Esophagus mucosa (tissue), 1 donor: ENCODE data around the gene CLEC17A. TPM values are rescaled to one million over a fixed set of nuclear protein-coding genes. Genes with fewer than 3 reads are reported as not detected.
"Not testable (repeated sequence)": the region's sequence is repeated elsewhere in the genome, so short reads cannot be mapped to it uniquely, and the experiment has no call there.

ENCODE experiments used
- ATAC-seq: fragments of 200-7000 bp; cut with Tn5 transposase; one replicate; pipeline ENCODE4 v1.9.1; 2020
- total RNA-seq: library from RNA; stranded (reverse); gene quantifications from one replicate; pipeline ENCODE4 v1.2.4, GENCODE V29; 2023
- donor health status: DM: yes; HTN: yes; CAD: no.

The CLEC17A gene
- total RNA-seq, 1 donor from 2014 or later: 0.20 TPM

DNA sequence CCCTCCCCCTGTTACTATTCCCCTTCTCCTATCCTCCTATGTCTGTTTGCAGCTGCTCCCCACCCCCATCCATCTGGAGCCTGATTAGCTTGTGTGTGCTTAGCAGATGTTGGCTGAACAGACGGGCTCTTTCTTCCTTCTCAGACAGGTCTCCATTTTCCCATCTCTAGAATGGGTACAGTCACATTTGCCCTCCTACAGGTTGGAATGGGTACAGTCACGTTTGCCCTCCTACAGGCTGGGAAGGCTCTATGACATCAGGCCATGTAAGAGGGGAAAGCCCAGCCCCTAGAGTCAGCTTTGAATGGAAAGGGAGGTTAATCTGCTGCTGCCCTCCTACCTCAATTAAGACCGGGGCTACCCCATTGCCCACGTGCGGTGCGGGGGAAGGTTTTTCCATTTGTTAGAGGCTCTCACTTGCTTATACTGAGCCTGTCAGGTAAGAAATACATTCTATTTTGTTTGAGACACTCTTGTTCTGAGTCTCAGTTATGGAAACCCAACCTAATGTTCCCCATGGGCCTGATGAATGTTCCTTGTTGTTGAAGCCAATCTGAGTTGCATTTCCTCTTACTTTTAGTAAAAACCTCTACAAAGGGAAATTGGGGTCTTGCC is 2.2 kb upstream of the CLEC17A start:
- no peak for ATAC-seq

DNA sequence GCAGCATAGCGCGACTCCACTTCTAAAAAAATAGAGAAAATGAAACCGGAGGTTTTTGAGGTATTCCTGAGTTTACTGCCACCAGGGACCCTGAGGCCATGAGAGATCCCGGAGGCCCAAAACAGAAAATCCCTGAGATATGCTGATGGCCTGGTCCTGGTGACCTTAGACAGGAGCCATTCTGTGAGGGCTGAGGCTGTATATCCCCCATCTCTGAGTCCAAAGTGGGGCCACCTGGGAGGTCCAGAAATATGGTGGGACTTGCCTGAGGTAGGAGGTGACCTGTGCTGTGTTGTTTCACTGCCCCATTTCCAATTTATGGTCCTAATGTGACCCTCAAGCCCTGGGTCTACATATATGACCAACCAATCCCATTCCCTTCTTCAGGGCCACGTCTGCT is 1.5 kb downstream of the CLEC17A start:
- ATAC-seq: not testable (repeated sequence)

DNA sequence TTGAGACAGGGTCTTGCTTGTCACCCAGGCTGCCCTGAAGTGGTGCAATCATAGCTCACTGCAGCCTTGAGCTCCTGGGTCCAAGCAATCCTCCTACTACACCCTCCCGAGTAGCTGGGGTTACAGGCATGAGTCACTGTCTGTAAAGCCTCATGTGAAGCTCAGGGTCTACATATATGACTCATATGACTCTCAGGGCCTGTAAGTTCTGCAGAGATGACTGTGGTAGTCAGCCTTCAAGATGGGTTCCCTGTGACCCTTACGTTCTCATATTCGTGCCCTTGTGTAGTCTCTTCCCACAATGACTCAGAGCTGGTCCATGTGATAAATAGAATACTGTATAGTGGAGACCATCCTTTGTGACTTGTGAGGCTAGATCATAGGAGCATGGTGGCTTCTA is 2.3 kb downstream of the CLEC17A start:
- peak; percentile 48 for ATAC-seq

DNA sequence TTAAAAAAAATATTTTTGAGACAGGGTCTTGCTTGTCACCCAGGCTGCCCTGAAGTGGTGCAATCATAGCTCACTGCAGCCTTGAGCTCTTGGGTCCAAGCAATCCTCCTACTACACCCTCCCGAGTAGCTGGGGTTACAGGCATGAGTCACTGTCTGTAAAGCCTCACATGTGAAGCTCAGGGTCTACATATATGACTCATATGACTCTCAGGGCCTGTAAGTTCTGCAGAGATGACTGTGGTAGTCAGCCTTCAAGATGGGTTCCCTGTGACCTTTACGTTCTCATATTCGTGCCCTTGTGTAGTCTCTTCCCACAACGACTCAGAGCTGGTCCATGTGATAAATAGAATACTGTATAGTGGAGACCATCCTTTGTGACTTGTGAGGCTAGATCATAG is 6.5 kb downstream of the CLEC17A start:
- ATAC-seq: not testable (repeated sequence)

DNA sequence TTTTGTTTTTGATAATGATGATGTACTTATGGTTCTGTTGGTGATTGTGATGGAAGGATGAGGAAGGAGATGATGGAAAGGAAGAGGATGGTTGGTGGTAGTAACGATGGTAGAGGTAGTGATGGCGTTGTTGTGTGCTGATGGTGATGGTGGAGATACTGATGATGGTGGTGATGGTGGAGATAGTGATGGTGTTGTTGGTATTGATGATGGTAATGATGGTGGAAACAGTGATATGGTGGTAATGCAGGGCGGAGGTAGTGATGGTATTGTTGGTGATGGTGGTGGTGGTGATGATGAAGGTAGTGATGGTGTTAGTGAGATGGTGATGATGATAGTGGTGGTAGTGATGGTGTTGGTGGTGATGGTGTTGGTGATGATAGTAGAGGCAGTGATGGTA is 12.7 kb downstream of the CLEC17A start:
- no peak for ATAC-seq

DNA sequence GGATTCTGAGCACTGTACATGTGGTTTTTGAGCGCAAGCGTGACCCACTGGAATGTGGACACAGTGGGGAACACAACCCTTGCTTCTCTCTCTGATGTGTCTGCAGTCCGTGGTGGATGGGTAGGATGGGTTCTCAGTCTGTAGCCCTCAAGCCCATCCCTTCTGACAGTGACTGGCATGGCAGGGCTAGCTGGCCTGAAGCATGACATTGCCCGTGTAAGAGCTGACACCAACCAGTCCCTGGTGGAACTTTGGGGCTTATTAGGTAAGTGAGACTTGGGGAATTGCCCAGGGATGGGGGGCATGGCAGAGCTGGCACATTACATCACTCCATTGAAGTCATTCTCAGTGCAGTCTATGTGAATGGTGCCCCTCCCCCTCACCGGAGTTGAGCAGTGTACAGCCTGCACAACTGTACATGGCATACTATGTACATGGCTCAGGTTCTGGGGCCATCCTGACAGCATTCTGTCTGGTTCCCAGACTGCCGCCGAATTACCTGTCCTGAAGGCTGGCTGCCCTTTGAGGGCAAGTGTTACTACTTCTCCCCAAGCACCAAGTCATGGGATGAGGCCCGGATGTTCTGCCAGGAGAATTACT is 16.8 kb downstream of the CLEC17A start:
- ATAC-seq: no peak

DNA sequence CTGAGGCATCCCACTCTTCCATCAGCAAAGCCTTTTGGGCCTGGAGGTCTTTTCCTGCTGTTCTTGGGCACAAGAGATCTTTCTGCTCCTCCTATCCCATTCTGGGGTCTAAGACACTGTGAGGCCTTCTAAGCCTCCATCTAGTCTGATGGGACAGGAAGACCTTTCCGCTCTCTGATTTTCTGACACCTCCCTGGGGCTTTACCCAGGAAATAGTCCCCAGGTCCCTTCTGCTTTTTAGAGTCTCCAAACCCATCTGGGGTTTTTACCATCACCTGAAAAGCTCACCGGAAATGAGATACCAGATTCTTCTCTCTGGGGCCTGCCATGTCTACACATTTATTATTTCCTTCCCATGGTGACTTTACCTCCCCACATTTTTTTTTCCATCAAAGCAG is 21.1 kb downstream of the CLEC17A start:
- ATAC-seq: peak; percentile 37

DNA sequence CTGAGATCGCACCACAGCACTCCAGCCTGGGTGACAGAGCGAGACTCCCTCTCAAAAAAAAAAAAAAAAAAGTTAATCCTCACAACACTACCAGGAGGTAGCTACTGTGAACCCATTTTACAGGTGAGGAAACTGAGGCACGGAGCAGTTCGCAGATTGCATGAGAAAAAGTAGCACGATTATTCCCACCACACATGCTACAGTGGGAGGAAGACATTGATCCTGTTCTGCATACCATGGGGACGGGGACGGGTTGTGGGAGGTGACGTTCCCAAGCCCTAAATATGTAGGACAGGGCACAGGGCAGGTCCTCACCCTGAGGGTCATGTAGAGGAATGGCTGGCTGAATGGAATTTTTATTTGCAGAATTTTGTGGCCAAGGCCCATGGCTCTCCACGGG is 23.7 kb downstream of the CLEC17A start:
- no peak for ATAC-seq

DNA sequence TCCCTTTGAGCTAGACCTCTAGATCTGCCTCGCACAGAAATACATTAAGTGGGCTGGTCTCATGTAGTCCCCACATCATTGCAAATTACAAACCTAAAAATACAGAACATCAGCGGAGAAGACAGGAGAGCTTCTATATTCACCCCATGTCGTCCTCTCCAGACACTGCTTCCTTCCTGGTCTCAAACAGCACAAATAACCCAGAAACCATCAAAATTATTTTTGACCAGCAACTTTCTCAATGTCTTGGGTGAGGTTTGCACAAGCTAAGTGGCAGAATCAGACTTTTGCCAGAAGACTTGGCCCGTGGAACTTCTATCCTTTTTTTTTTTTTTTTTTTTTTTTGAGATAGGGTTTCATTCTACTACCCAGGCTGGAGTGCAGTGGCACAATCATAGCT is 28.2 kb downstream of the CLEC17A start:
- ATAC-seq: no peak

DNA sequence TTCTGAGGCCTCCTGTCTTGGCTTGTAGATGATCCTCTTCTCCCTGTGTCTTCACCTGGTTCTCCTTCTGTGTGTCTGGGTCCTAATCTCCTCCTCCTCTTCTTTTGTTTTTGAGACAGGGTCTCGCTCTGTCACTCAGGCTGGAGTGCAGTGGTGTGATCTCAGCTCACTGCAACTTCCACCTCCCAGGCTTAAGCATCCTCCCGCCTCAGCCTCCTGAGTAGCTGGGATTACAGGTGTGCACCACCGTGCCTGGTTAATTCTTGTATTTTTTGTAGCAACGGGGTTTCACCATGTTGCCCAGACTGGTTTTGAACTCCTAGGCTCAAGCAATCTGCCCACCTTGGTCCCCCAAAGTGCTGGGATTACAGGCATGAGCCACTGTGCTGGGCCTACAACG is 29.4 kb downstream of the CLEC17A start:
- ATAC-seq: not testable (repeated sequence)

DNA sequence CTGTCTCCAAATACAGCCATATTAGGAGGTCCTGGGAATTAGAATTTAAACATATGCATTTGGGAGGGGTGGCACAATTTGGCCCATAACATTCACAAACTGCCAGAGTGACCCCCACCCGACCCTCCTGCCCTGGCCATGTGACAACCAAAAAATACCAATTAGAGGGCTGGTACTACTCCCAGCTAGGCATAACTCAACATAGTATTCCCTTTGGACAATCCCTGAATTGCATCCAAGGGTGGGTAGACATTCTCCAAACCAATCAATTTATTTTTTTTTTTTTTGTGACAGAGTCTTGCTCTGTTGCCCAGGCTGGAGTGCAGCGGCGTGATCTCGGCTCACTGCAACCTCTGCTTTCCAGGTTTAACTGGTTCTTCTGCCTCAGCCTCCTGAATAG is 29.8 kb downstream of the CLEC17A start:
- no peak for ATAC-seq

DNA sequence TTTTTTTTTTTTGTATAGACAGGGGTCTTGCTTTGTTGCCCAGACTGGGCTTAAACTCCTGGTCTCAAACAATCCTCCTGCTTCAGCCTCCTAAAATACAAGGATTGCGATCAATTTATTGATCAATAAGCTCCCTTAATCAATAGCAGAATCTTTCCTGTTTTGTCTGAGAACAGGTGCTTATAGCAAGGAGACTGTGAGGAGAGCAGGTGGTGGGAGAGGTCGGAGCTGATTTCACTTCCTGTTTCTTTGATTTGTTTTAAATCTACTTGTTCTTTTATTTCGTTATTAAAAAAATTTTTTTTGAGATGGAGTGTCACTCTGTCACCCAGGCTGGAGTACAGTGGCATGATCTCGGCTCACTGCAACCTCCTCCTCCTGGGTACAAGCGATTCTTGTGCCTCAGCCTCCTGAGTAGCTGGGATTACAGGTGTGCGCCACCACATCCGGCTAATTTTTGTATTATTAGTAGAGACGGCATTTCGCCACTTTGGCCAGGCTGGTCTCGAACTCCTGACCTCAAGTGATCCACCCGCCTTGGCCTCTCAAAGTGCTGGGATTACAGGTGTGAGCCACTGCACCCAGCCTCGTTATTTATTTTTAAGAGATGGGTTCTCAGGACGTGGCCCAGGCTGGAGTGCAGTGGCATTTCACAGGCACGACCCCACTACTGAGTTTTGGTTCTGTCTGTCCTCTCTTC is 30.7 kb downstream of the CLEC17A start:
- not testable (repeated sequence) for ATAC-seq

DNA sequence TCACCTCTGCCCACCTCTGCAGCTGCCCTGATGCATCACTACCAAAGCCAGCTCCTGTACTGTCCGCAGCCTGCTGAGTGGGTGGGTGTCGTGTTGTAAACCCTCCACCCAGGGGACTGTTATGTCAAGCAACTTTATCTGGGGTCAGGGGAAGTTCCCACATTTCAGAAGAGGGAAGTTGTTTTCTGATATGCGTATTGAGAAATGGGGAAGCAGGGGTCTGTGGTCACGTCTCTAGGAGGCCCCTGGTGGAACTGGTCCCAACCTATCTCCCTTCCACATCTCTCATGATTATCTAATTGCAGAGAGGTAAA is 31.2 kb downstream of the CLEC17A start:
- ATAC-seq: no peak

DNA sequence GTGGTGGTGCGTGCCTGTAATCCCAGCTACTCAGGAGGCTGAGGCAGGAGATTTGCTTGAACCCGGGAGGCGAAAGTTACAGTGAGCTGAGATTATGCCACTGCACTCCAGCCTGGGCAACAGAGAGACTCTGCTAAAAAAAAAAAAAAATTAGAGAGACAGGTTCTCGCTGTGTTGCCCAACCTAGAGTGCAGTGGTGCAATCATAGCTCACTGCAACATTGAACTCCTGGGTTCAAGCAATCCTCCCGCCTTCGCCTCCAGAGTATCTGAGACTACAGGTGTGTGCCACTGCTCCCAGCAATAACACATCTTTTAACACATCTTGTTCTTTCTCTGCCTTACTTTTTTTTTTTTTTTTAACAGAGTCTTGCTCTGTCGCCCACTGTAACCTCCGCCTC is 32.7 kb downstream of the CLEC17A start:
- no peak for ATAC-seq

DNA sequence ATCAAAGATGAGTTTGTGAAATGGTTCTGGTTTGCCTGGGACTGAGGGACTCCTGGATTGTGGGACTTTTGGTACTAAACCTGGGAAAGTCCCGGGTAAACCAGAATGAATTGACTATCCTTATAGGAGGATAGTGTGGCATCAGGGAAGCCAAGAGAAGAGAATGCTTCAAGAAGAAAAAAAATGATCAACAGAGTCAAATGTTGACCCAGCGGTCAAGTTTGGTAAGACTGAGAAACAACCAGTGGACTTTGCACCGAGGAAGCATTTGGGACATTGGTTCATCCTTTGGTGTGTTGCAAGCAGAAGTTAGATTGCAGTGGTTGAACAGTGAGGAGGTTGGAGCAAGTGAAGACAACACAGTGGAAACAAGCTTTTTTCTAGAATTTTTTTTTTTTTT is 33.5 kb downstream of the CLEC17A start:
- ATAC-seq: no peak

DNA sequence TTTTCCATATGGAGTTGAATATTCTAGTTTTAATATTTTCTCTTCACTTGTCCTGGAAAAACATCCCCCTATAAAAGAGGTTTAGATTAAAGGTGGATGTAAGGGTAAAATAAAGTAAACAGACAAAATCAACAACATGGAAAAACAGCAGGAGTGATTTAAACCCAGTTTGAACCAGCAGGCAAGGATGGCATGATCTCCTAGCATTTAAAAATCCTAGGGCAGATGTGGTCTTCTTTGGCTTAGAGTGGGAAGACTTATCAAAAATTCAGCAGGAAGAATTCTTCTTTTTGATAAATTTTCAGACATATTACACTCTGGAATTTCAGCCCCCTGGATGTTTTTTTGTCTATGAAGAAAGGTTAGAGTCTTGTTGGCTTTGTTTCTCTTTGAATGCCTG is 36.5 kb downstream of the CLEC17A start:
- no peak for ATAC-seq

DNA sequence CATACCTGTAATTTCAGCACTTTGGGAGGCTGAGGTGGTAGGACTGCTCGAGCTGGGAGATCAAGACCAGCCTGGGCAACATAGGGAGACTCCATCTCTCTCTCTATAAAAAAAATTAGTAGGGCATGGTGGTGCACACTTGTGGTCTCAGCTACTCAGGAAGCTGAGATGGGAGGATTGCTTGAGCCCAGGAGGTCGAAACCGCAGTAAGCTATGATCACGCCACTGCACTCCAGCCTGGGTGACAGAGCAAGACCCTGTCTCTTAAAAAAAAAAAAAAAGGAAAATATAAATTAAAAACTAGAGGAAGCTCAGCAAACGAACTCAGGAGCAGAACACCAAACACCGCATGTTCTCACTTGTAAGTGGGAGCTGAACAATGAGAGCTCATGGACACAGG is 41.6 kb downstream of the CLEC17A start:
- not testable (repeated sequence) for ATAC-seq

DNA sequence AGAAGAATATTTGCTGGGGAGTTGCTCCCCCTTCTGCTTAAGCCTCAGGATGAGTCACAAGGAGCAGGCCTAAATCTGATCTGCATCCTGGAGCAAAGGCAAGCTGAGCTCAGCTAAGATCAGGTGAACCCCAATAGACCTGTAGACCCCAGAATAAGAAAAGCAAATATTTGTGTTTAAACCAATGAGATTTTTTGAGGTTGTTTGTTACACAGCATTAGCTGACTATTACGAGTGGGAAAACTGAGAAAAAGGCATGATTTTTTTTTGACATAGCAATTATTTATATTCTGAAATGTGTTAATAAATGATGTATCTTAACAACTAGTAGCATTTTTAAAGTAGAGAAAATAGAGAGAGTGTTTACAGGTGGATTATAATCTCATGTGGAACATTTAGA is 46.7 kb downstream of the CLEC17A start:
- ATAC-seq: no peak

DNA sequence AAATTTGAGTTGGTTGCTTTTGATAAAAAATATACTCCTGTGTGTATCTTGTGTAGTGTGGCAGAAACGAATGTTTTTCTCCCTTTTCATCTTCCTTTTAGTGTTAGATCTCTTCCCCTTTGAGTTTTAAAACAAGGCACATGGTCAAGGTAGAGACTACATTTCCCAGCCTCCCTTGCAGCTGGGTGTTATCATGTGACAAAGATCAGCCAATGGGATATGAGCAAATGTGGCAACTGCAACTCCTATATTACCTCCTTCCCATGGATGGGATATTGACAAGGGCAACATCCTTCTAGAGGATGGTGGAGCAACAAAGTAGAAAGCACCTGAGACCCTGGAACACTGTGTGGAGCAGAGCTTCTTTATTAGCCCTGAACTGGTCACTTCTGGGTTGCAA is 49.4 kb downstream of the CLEC17A start:
- ATAC-seq: peak; percentile 39

DNA sequence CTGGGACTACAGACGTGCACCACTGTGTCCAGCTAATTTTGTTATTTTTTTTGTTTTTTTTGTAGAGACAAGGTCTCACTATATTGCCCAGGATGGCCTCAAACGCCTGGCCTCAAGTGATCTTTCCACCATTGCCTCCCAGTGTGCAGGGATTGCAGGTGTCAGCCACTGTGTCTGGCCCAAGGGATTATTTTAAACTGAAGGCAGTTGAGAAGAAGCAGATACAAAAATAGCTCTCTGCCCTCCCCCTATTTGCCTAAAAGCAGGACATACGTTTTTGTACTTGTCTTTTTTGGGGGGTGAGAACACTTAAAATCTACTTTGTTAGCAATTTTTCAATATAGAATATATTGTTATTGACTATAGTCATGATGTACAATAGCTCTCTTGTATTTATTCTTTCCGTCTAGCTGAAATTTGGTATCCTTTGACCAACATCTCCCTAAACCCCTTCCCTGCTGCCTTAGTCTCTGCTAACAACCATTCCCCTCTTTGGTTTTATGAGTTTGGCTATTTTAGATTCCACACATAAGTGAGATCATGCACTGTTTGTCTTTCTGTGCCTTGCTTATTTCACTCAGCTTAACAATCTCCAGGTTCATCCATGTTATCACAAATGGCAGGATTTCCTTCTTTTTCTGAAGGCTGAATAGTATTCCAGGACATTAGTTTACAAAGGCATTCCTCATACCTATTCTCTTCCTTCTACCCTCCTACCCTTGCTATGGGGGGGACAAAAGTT is 56.8 kb downstream of the CLEC17A start:
- ATAC-seq: no peak

DNA sequence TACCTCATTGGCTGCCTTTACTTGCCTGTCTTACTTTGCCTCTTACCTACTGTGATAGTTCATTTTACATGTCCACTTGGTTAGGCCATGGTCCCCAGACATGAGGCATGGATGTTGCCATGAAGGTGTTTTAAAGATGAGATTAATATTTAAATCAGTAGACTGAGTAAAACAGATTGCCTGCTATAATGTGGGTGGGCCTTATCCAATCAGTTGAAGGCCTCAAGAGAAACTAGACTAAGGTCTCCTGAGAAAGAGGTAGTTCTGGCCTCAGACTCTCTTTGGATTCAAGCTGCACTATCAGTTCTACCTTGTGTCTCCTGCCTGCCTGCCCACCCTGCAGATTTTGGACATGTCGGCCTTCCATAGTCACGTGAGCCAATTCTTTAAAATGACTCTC is 65.6 kb downstream of the CLEC17A start:
- ATAC-seq: no peak

DNA sequence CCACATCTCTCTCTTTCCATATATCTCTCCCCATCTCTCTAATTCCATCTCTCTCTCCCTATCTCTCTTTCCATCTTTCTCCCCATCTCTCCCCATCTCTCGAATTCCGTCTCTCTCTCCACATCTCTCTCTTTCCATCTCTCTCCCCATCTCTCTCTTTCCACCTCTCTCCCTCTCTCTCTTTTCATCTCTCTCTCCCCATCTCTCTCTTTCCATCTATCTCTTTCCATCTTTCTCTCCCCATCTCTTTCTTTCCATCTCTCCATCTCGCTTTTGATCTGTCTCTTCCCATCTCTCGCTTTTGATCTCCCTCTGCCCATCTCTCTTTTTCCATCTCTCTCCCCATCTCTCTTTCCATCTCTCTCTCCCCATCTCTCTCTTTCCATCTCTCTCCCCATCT is 66.1 kb downstream of the CLEC17A start:
- no peak for ATAC-seq

DNA sequence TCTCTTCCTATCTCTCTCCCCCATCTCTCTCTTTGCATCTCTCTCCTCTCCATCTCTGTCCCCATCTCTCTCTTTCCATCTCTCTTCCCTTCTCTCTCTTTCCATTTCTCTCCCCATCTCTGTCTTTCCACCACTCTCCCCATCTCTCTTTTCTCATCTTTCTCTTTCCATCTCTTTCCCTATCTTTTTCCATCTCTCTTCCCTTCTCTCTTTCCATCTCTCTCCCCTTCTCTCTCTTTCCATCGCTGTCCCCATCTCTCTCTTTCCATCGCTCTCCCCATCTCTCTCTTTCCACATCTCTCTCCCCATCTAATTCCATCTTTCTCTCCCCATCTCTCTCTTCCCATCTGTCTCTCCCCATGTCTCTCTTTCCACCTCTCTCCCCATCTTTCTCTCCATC is 67.3 kb downstream of the CLEC17A start:
- no peak for ATAC-seq
